ENCODE measurements around the gene OVCH2. TPM values are rescaled to one million over a fixed set of nuclear protein-coding genes. Genes with fewer than 3 reads are reported as not detected.

OVCH2 gene
- total RNA-seq, 2 donors from 2014 or later: not detected

DNA sequence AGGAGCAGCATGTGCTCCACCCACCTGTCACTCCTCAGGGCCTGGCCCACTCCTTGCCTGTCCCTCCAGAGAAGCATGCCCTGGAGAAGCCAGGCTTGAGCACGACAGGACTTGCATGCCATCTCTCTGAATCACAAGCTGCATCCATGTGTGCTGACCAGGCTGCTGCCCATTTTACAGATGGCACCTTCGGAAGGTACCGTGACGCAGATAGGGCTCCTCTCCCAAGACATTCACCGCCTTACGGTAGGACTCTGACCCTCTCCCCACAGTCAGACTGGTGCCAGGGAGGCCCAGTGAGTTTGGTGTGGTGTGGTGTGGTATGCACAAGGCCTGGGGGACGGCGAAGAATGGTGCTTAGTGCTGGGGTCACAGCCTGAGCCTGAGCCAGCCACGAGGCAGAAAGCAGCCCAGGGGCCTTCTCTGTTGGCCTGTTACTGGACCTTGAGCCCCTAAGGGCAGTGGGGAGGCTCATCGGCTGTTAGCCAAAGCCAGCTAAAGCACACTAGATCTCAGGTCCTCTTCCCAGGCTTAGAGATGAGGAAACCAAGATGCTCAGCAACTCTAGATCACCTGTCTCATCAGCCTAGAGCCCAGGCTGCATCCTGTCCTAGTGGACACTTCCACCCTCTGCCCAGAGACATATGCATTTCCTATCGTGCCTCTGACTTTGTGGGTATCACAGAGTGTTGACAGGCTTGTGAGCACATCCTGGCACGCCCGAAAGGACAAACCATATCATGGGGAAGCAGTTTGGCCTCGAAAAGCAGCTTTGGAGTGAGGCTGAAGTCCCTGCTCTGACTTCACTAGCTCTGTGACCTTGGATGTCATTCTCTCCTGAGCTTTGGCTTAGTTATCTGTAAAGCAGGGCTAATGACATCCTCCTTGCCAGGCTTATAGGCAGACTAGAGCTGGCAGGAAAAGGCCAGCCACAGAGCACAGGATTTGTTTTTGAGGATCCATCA lies 50.7 kb downstream of the OVCH2 start:
- intact Hi-C loops (cut with DNase I): no loop called here
- Histone ChIP-seq H3K4me1 (no peaks in the 10 kb centered on the region), H3K4me3 (no peak overlapping the region), H3K27me3 (no peaks in the 10 kb centered on the region), H3K9me3 (no peaks in the 10 kb centered on the region), H3K27ac (no peak overlapping the region), H3K36me3 (replicated peaks in 1 of 2; ENCODE audit: insufficient read depth in 1 of 2, low read depth in 2 of 2) (peaks cover 0 to 13% of the 10 kb centered on the region in 2 donors)
- no peak for TF ChIP-seq POLR2A (IDR thresholded peaks at IDR 0.05)
- TF ChIP-seq, protein P1, sequence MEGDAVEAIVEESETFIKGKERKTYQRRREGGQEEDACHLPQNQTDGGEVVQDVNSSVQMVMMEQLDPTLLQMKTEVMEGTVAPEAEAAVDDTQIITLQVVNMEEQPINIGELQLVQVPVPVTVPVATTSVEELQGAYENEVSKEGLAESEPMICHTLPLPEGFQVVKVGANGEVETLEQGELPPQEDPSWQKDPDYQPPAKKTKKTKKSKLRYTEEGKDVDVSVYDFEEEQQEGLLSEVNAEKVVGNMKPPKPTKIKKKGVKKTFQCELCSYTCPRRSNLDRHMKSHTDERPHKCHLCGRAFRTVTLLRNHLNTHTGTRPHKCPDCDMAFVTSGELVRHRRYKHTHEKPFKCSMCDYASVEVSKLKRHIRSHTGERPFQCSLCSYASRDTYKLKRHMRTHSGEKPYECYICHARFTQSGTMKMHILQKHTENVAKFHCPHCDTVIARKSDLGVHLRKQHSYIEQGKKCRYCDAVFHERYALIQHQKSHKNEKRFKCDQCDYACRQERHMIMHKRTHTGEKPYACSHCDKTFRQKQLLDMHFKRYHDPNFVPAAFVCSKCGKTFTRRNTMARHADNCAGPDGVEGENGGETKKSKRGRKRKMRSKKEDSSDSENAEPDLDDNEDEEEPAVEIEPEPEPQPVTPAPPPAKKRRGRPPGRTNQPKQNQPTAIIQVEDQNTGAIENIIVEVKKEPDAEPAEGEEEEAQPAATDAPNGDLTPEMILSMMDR (IDR thresholded peaks at IDR 0.05): no peak
- ATAC-seq: no peak
- DNase-seq: no peak
- WGBS, 2 donors: 78 to 96% methylated on average over 4 to 14 of the region's 14 CpGs

DNA sequence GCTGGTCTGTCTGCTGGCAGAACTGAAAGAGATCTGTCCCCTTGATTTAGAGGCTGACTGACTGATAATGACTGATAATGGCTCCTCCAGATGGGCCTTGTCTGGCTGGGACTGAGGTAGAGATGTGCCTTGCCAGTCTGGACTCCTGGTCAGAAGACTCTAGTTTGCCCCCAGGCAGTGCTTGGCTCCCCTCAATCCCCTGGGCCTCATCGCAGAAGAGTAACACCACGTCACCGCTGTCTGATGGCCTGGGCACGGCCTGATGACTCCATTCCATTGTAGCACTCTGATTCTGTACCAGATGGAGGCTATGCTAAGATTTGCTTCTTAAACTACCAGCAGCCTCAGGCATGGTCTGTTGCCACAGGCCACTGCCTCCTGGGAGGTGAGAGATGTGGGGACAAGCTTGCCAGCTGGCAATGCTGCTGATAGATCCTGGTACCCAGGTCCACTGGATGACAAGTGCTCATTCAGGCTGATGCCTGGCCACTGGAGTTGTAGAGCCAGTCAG lies 52.0 kb downstream of the OVCH2 start:
- Histone ChIP-seq H3K9me3 (no peaks in the 10 kb centered on the region), H3K36me3 (replicated peaks in 1 of 2; ENCODE audit: insufficient read depth in 1 of 2, low read depth in 2 of 2) (peaks cover 0 to 17% of the 10 kb centered on the region in 2 donors), H3K4me3 (no peak overlapping the region), H3K27ac (no peak overlapping the region), H3K27me3 (no peaks in the 10 kb centered on the region), H3K4me1 (no peaks in the 10 kb centered on the region)
- intact Hi-C loops (cut with DNase I): loop anchor here (5.0 kb wide), 1 partner anchor 82 kb away; no protein-coding TSS in a partner anchor
- no peak for TF ChIP-seq POLR2A (IDR thresholded peaks at IDR 0.05)
- no peak for ATAC-seq
- WGBS, 2 donors: 88 to 100% methylated on average over 1 to 4 of the region's 4 CpGs
- no peak for DNase-seq

DNA sequence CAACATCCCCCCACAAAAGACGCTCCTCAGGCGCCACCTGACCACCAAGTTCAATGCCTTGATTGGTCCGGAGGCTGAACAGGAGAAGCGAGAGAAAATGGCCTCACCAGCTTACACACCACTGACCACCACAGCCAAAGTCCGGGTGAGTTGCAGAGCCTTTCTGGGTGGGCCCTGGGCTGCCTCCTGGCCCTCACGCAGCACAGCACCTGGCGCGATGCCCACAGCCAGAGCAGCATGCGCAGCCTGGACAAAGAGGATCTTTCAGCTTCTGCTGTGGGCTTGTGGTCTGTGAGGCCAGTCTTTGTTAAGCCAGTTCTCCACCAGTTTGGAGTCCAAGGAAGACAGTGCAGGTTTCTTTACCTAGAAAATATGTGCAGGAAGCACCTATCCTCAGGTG lies 54.6 kb downstream of the OVCH2 start:
- no peak overlapping the region for H3K27ac ChIP-seq
- no peaks in the 10 kb centered on the region for H3K27me3 ChIP-seq
- ATAC-seq (no peak), DNase-seq (no peak)
- intact Hi-C loops (cut with DNase I): loop anchor here (5.0 kb wide), 1 partner anchor 79 kb away; no protein-coding TSS in a partner anchor
- 82 to 97% methylated on average over 3 to 9 of the region's 9 CpGs for WGBS, 2 donors
- peaks cover 0 to 20% of the 10 kb centered on the region in 2 donors for H3K36me3 ChIP-seq (replicated peaks in 1 of 2; ENCODE audit: insufficient read depth in 1 of 2, low read depth in 2 of 2)
- H3K9me3 ChIP-seq: no peaks in the 10 kb centered on the region
- H3K4me3 ChIP-seq: no peak overlapping the region
- TF ChIP-seq POLR2A (IDR thresholded peaks at IDR 0.05): no peak
- TF ChIP-seq, protein P1 (IDR thresholded peaks at IDR 0.05): no peak
- H3K4me1 ChIP-seq: peaks cover 6% of the 10 kb centered on the region

DNA sequence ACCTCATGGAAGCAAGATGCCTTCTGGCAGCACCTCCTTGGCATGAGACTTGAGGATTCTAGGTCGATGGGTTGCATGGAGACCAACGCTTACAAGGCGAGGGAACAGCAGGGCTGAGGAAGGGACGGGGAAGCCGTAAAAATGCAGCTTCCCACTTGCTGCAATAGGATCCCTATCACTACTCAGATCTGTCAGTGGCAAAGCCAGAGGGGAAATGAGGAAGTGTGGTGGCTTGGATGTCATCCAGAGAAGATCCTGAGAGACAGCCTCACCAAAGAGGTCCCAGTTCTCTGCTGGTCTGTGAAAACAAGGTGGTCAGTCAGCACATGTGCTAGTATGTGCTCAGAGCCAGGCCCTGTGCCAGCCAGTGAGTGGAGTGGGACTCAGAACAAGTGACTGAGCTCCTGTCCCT lies 55.1 kb downstream of the OVCH2 start:
- 71 to 83% methylated on average over 5 of the region's 5 CpGs for WGBS, 2 donors
- no peaks in the 10 kb centered on the region for H3K27me3 ChIP-seq
- no peak overlapping the region for H3K4me3 ChIP-seq
- H3K4me1 ChIP-seq: peaks cover 6% of the 10 kb centered on the region
- no peak for TF ChIP-seq POLR2A (IDR thresholded peaks at IDR 0.05)
- TF ChIP-seq, protein P1 (IDR thresholded peaks at IDR 0.05): no peak
- DNase-seq: peak in 1 of 4 donors; percentile 31
- no peak for ATAC-seq
- no peaks in the 10 kb centered on the region for H3K9me3 ChIP-seq
- intact Hi-C loops (cut with DNase I): loop anchor here (5.0 kb wide), 1 partner anchor 79 kb away; no protein-coding TSS in a partner anchor
- H3K27ac ChIP-seq: no peak overlapping the region
- peaks cover 0 to 20% of the 10 kb centered on the region in 2 donors for H3K36me3 ChIP-seq (replicated peaks in 1 of 2; ENCODE audit: insufficient read depth in 1 of 2, low read depth in 2 of 2)

DNA sequence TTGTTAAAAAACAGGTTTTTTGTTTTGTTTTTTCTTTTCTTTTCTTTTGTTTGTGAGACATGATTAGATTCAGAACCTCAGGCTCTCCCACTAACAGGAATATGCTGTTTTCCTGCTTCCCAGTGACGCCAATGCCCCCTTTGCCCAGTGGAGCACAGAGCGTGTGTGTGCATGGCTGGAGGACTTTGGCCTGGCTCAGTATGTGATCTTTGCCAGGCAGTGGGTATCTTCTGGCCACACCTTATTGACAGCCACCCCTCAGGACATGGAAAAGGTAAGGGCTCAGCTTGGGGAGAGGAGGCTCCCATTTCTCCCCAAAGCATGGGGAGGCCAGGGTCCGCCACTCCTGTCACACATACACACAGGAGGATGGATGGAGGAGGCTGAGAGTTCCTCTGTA lies 58.0 kb downstream of the OVCH2 start:
- ATAC-seq (no peak), DNase-seq (no peak)
- 88 to 94% methylated on average over 3 of the region's 3 CpGs for WGBS, 2 donors
- TF ChIP-seq, protein P1 (IDR thresholded peaks at IDR 0.05): no peak
- no peak for TF ChIP-seq POLR2A (IDR thresholded peaks at IDR 0.05)
- H3K27me3 ChIP-seq: no peaks in the 10 kb centered on the region
- peaks cover 0 to 13% of the 10 kb centered on the region in 2 donors for H3K36me3 ChIP-seq (replicated peaks in 1 of 2; ENCODE audit: insufficient read depth in 1 of 2, low read depth in 2 of 2)
- peaks cover 6% of the 10 kb centered on the region for H3K4me1 ChIP-seq
- no peak overlapping the region for H3K27ac ChIP-seq
- no peaks in the 10 kb centered on the region for H3K9me3 ChIP-seq
- no peak overlapping the region for H3K4me3 ChIP-seq
- intact Hi-C loops (cut with DNase I): no loop called here
